AML-193 (cell line): ENCODE data around the gene SYNE3.

ENCODE experiments used
- DNase-seq, 2 experiments: peaks; one replicate each; lab custom pipeline; 2025; lab: John Stamatoyannopoulos, UW

Gene SYNE3

DNA sequence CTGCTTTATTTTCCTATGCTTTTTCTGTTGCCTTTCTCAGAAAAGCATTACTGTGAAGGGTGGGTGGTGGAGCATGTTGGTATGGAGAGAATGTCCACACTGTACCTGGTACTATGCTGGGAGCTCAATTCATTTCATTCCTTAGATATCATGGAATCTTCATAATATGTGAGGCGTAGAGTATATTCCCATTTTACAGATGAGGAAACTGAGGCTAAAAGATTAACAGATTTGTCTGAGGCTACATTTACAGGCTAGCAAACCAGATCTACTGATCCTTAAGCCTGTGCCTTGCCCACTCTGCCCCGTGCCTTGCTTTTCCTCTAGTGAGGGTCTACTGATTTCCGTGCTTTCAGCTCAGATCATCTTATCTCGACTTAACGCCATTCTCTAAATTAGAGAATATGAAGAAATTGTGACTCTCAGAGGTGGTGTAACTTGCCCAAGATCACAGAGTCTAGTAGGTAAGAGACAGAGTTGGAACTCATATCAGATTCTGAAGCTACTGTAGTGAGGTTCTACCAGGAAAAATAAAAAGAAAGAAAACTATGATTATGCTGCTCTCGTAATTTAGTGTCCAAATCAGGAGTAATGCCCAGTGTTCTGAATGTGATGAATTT is 23.9 kb upstream of the SYNE3 start:
- DNase-seq: no peak

DNA sequence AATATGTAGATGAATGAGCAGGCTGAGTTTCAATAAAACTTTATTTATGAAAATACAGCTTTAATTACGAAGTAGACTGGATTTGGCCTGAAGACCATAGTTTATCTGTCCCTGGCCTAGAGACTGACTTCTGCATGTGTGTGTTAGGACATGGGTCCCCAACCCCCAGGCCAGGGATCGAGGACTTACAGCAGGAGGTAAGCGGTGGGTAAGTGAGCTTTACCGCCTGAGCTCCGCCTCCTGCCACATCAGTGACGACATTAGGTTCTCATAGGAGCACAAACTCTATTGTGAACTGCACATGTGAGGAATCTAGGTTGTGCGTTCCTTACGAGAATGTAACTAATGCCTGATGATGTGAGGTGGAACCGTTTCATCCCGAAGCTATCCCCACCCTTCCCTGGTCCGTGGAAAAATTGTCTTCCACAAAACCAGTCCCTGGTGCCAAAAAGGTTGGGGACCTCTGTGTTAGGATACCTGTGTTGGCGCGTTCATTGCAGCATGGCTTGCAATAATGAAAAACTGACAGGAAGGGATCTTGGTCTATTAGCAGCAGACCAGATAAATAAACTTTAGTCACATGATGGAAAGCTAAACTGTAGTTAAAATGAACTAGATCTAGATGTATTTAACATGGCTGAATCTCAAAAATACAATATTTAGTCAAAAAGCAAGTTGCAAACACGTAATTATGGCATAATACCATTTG is 22.5 kb upstream of the SYNE3 start:
- DNase-seq: no peak

DNA sequence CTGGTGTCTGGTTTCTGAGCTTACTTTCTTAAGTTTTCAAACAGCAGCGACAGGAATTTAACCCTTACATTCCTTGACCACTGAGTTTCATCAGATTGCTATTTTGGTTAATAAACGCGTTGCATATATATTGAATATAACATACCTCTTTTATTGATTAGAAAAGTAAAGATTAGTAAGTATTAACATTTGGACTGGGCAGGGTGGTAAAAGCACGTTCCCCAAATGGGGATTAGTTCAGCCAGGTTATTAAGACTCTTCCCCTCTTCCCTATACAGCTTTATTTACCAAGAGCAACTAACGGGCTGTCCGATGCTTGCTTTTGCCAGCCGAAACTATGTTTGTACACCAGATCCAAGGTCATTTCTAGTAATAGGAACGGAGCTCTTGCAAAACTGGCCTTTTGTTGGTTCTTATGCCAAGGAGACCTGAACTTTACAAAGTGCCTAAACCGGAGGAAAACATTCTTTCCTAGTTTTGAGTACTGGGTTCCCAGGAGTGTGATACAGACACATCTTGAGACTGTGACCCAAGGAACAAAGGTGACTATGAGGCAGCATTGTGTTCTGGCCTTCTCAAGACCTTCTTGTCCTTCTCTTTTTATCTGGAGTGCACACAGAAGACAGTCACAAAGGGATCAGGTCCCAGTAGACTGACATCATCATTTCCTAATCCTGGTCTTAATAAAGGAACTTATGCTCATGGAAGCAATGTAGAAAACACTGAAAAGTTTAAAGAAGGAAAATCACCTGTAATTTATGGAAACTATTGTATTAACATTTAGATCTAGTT is 21.0 kb upstream of the SYNE3 start:
- no peak for DNase-seq

DNA sequence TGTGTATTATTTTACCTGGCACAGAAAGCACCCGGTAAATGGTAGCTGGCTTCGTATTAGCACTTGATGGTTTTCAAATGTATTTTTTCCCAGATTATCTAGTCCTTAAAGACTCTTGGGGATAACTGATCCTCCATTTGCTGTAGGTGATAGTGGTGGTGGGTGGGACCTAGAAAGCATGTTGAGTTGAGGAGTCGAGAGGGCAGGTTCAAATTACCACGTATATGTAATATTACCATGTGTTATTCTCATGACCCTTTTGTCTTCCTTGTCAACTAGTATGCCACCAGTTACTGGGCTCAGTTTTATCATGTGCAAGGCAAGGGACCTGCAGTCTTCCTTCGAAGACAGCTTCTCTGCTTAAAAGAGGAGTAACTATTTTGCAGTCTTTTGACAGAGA is 20.2 kb upstream of the SYNE3 start:
- no peak for DNase-seq

DNA sequence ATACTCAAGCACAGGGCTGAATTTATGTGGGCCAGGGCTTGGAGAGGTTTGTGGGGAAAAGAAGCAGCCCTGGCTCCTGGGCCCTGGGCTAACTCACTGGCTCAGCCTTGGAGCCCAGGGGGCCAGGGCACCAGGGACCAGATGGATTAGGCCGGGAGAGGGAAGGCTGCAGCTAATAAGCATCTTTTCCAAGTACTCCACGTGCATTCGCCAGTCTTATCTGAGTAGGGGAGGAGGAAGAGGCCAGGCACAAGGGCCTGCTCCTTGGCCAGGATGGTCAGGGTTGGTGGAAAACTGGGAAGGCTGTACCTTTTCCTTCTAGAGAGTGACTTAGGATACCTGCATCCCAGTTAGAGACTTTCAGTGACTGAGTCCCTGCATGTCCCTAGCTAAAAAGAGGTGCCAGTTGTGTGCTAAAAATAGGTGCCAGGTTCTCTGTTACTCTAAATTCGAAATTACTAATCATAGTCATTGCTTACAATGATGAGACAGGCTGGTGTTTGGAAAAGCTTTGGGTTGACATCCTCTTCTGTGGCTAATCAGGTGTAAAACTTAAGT is 19.7 kb upstream of the SYNE3 start:
- no peak for DNase-seq

DNA sequence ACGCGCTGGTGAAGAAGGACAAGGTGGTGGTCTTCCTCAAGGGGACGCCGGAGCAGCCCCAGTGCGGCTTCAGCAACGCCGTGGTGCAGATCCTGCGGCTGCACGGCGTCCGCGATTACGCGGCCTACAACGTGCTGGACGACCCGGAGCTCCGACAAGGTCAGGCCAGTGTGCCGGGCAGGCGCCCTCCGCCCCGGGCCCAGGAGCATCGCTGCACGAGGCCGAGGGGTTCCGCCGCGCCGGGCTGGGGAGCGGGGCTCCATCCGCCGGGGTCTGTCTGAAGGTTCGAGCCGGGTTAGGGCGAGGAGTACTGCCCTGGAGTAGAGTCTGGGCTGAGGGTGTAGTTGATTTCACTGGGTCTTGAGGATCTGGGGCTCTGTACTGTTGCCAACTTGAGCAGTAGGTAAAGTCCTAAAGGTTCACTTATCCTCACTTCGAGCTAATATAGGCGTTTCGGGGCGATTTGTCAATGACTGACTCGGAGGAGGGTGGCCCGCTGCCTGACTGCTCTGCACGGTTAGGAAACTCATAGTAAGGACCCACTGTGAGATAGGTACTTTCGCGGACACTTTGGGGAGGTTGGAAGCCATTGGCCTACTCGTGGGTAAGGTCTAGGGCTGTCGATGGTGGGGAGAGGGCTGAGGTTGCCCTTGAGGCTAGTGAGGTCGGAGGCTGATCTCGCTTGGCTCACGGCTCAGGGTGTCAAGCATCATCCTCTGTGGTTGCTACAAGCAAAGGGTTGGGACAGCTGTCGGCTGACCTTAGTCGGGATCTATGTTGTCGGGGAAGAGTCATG is 19.0 kb upstream of the SYNE3 start:
- no peak for DNase-seq

DNA sequence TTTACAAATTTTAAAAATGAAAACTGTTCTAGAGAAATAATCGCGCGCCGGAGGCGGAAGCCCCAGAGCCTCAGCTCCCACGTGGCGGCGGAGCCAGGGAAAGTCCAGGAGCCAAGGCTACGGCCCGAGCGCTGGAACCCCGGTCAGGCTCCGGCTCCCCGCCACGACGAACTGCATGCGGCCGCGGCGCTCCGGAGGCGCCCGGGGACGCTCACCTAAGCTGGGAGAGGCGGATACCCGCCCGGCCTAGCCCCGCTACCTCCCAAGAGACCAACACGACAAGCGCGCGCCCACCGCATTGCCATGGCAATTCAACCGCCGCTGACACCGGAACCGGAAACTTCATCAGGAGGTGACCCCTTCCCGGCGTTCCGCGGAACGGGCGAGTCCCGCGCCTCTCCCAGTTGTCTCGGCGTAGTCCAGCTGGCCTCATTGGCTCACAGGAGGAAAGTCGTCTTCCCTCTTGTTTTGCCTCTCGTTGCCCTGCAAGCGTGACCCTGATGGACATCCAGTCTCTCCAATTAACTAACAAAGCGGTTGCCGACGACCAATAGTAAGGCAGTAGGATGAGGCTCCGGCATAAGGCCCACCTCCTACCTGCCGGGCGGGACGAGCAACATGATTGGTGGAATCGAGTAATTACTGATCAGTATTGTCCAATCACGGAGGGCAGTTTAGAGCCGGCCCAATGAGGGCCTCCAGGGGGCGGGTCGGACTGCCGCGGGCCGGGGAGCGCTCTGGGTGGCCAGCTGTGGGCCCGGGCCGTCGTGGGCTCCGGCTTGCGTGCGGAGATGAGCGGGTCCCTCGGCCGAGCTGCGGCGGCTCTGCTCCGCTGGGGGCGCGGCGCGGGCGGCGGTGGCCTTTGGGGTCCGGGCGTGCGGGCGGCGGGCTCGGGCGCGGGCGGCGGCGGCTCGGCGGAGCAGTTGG is 18.1 kb upstream of the SYNE3 start, which contains the start of gene GLRX5:
Gene GLRX5, plus strand, starts transcription at position 752 of the 927 bp plus-strand sequence. Its CDS starts 40 bp downstream, at position 792.
- DNase-seq: peak; percentile 97 to 99

DNA sequence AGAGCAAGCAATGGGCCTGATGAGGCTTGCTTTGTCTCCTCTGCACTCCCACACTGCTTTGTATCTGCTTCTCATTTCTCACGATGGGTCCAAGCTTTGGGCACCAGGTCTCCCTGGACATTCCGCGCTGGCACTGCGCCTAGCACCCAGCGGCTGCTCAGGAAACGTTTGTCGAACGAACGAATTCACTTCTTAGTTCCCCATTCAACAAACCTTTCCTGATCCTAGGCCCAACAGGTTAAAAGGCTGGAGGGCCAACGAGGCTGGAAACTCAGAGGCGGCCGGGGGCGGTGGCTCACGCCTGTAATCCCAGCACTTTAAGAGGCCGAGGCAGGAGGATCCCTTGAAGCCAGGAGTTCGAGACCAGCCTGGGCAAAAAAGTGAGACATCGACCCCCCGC is 17.4 kb upstream of the SYNE3 start:
- peak in 1 of 2 experiments; percentile 38 for DNase-seq

DNA sequence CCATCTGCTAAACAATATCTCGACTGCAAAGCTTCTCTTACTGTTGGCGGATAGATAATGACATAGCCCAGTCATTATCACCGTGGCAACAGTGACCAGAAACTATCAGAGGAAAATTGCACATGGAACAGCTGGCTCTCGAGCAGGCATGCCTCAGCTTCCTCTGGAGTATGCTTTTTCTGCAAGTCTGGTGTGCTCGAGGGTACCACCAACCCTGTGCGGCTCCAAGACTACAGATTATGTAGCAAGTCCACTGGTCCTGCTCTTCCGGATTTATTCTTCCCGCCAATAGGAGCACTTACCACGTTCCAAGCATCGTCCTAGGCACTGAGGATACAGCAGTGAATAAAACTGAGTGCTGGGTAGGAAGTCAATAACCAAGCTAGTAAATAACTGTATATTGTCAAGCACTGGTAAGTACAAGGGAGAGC is 17.0 kb upstream of the SYNE3 start:
- peak; percentile 38 to 54 for DNase-seq

DNA sequence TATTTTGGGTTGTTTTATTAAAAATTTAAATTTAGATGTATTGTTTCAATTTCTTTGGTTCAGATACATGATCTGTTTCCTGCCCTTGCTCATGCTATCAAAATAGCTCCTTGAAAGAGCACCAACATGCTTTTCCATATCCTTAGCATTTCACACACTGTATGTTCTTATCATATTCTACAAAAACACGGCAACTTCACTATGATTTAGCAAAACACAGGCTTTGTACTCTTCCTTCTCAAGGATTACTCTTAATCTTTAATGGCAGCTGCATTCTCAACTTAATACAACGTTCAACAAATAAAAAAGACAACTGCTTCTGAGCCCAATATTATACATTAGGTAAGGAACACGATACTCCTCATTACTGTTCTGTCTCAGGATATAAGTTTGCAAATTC is 15.5 kb upstream of the SYNE3 start:
- no peak for DNase-seq

DNA sequence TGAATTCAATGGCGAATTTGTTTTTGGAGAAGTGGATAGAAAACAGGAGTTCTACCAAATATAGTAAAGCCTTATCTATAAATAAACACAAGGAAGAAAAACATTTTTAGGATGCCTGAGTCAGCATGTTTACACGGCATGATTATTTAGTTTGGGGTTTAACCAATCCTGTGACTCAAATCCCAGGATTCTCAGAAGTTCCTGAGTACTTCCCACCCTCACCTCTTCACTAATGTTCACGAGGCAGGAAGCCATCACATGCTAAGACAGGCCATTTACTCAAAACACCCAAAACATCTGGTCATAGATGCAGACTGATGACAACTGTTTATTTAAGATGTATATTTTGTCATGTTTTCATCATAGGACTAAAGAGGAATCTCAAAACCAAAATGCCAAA is 15.0 kb upstream of the SYNE3 start:
- DNase-seq: no peak

DNA sequence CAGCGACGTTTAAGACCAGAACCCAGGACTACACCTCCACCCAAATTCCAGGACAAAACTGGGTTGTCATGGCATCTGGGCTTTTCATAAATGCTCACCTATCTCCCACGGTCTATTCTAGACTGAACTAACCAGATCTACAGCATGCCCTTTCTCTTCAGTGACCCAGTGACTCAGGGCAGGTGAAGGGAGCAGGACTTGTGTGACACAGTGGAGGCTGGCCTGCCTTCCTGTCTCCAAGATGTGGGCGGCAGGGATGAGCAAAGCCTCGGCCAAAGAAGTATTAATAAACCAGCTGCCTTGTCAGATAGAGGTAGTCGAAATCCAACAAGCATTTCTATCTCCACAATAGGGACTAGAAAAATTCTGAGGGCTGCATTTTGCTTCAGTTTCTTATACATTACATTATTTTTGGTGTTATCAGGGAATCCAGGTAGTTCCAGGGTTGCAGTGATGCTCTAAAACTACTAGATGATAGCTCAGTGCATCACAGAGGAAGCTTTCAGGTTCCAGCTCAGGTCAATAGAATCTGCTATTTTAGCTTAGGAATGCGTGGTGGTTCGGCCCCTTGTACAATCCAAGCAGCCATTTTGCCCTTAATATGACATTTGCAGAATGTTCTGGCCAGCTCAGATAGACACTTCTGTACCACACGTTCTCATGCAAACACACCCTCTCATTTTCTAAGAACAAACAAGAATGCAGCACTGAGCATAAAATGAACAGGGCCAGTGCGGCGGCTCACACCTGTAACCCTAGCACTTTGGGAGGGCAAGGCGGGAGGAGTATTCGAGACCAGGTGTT is 14.2 kb upstream of the SYNE3 start:
- DNase-seq: no peak

DNA sequence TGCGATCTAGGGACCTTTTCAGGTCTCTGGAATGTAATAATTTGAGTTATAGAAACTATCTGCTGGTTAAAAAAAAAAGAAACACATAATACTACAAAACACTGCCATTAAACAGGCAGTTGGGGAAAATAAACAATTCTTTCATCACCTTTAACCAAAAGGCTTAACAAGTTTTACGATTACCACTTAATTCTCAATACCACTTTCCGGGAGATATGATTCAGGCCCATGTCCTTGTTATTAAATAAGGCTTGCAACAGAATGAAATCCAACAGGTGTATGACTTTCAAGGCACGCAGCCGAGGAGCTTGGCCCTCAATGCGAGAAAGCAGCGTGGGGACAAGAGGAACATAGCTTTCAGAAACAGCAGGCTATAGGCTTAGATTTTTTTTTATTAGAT is 12.8 kb upstream of the SYNE3 start:
- DNase-seq: no peak

DNA sequence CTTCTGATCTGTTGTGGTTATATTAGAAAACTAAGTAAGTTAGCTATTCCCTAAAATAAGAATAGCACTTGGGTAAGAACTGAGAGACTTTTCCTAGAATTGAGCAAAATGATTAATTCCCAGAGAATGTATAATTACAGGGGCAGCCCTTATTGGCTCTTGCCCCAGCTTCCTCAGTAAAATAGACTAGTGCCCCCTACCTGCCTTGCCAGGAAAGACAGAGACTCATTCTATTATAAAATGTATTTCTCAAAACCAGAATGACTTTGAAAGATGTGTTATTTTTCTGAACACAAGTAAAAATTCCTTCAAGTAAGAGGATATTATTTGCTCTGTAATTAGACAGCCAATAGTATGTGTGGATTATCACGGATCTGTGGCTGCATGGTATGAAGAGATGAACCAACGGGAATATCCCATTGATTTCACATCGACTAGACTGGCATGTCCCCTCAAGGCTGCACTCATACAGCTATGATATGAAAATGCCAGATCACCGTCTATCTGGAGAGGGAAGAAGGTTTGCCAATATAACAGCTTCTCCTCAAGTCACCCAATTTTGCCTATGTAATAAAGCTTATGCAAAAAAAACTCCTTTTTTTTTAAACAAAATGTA is 11.0 kb upstream of the SYNE3 start:
- DNase-seq: peak; percentile 59 to 67

DNA sequence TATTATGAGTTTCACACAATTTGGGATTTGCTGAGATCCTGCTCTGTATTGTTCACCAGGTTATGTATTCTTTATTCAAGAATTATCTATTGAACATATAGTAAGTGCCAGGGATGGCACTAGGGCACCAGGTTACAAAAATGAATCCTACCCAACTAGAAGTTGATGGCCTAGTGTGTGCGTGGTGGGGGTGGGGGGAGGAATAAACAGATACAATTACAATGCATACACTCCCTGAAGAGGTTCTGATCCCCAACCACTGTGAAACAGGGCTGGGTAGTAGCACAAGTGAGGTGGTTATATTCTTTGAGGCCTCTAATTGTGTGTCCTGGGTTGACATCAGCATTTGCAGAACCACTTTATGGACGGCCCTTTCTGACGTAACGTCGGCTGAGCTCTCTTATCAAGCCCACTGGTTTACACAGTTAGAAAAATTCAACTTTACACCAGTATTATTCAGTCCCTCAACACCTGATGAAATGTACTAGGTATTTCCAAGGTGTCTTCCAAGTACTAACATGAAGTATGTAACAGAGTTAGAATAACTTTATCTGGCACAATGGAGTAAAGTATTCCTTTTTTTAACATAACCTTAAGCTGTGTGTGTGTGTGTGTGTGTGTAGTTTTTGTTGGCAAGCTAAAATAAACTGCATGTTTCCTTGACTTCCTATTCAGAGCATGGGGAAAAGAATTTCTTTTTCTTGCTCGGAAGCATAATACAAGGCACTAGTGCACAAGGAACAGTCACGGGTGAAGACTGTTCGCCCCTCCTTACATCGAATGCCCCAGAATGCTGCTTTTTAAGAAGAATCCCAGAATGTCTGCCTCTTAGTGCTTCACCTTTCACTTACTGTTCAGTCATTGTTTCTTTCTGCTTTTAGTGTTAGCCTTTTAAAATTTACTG is 10.3 kb upstream of the SYNE3 start:
- DNase-seq: no peak

DNA sequence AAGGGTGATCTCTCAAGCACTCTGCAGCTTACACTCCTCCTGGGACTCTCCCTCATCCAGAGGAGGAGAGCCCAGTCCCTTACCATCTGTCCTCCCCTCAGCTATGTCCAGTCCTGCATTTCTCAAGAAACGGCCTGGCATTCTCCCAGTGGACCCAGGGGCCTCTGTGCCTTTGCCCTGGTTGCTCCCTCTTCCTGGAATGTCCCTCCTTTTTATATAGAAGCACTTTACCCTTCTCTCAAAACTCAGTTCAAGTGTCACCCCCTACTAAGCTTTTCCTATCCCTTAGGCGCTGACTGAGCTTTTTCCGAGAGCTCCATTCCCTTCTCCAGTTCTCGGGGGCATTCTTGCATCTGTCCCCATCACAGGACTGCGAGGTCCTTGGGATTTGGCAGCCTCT is 9.5 kb upstream of the SYNE3 start:
- no peak for DNase-seq

DNA sequence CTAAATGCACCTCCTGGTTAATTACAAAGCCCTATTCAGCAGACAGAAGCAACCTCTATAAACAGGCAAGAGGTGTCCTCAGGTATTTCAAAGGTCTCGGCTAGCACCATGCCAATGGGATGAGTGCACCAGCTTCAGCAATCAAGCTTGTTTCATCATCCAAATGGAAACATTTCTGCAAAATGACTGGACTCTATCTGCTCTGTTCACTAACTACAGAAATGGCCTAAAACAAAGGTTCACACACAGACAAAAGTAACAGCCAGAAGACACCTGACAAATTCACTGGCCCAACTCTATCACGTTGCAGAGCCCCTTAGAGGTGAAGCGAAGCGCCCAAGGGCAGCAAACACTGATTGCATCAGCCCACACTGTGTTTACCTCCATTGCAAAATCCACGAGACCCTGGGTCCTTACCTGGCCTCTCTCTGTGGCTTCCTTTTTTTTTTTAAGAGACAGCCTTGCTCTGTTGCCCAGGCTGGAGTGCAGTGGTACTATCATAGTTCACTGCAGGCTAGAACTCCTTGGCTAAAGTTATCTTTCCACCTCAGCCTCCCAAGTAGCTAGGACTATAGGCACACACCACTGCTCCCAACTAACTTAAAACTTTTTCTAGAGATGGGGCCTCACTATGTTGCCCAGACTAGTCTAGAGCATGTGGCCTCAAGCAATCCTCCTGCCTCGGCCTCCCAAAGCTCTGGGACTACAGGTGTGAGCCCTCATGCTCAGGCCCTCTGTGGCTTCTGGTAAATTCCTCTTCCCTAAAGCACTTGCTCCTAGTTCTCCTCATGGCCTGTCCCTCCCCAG is 8.5 kb upstream of the SYNE3 start:
- DNase-seq: no peak
